Gastroesophageal sphincter (tissue), 4 donors: ENCODE measurements around the gene ZNF189. TPM values are rescaled to one million over a fixed set of nuclear protein-coding genes. Genes with fewer than 3 reads are reported as not detected.
A peak's percentile ranks its signal among the peaks of the same experiment; 100 is the strongest.

Source experiments
- ATAC-seq: fragments of 150-250 bp; one replicate; pipeline ENCODE4 v1.9.1; 2016; ENCODE audit warnings: mild to moderate bottlenecking, moderate library complexity
- H3K27ac ChIP-seq, 4 donors: fragments of 200-600 bp; sonication (generic) in 3 of 4; 1 replicate in 3 of 4; 2 replicates in 1 of 4; pipeline ENCODE4 v1.5.1; 2016 to 2019
- H3K27me3 ChIP-seq: fragments of 200-600 bp; sonication (generic); one replicate; pipeline ENCODE4 v1.5.1; 2019
- H3K36me3 ChIP-seq, 2 donors: fragments of 200-600 bp; sonication (generic); one replicate each; pipeline ENCODE4 v1.5.1; 2019; ENCODE audit warnings: control low read depth in 1 of 2
- H3K4me1 ChIP-seq, 3 donors: fragments of 200-600 bp; sonication (generic); 1 replicate in 2 of 3; 2 replicates in 1 of 3; pipeline ENCODE4 v1.5.1; 2016 to 2019; ENCODE audit warnings: control low read depth in 2 of 3
- H3K4me3 ChIP-seq, 2 donors: fragments of 200-600 bp; sonication (generic); one replicate each; pipeline ENCODE4 v1.5.1; 2019; ENCODE audit warnings: mild to moderate bottlenecking in 1 of 2, moderate library complexity in 1 of 2
- H3K9me3 ChIP-seq, 3 donors: fragments of 200-600 bp; sonication (generic); one replicate each; pipeline ENCODE4 v1.5.1; 2017 to 2019; ENCODE audit warnings: control low read depth in 2 of 3
- EP300 ChIP-seq: sonication (generic); formaldehyde crosslinking; IDR thresholded peaks from one replicate; pipeline ENCODE4 v1.6.1; 2017; ENCODE audit warnings: antibody characterized with exemption, mild to moderate bottlenecking
- POLR2A ChIP-seq, 2 donors: fragments of 450-650 bp; IDR thresholded peaks; one replicate each; pipeline ENCODE4 v1.6.1; 2017; ENCODE audit warnings: antibody characterized with exemption in 2 of 2, mild to moderate bottlenecking in 2 of 2, moderate library complexity in 1 of 2
- POLR2AphosphoS5 ChIP-seq: sonication (generic); formaldehyde crosslinking; IDR thresholded peaks from one replicate; pipeline ENCODE4 v1.6.1; 2017; ENCODE audit warnings: antibody characterized with exemption
- WGBS, 2 donors: methylation state at CpG; one replicate each; pipeline ENCODE4 v1.1.5; 2018; ENCODE audit warnings: low coverage in 1 of 2; 5-methylcytosine and 5-hydroxymethylcytosine counted together
- small RNA-seq, 4 donors: library from RNA; depleted of rRNA; stranded (forward); fragments of <200 nt; gene quantifications; one replicate each; pipeline ENCODE3, GENCODE V24; 2016
- total RNA-seq, 4 donors: library from RNA; depleted of rRNA; stranded (reverse); fragments of >200 nt; gene quantifications; one replicate each; pipeline ENCODE4 v1.1.0, GENCODE V29; 2016
- TF ChIP-seq, protein P1 (sequence below), 4 experiments: fragments of 200-600 bp in 2 of 4; fragments of 450-650 bp in 2 of 4; sonication (generic) in 1 of 4; IDR thresholded peaks; one replicate each; pipeline ENCODE4 v1.5.1; 2017 to 2019; ENCODE audit warnings: antibody characterized with exemption in 4 of 4, mild to moderate bottlenecking in 2 of 4, moderate library complexity in 2 of 4

Gene ZNF189
- total RNA-seq, 4 donors from 2014 or later: 19.0 to 21.9 (median 20.5) TPM

GRCh38 chr9:101453776-101454570, 55.3 kb downstream of the ZNF189 start:
- Histone ChIP-seq H3K27me3 (no peaks in the 10 kb centered on the region), H3K9me3 (no peaks in the 10 kb centered on the region), H3K4me3 (no peak overlapping the region), H3K27ac (no peak overlapping the region), H3K36me3 (no peaks in the 10 kb centered on the region), H3K4me1 (peaks cover 0 to 6% (median 0%) of the 10 kb centered on the region in 3 donors)
- TF ChIP-seq POLR2AphosphoS5 (no peak), EP300 (no peak), POLR2A (IDR thresholded peaks at IDR 0.05) (no peak)
- TF ChIP-seq, protein P1, sequence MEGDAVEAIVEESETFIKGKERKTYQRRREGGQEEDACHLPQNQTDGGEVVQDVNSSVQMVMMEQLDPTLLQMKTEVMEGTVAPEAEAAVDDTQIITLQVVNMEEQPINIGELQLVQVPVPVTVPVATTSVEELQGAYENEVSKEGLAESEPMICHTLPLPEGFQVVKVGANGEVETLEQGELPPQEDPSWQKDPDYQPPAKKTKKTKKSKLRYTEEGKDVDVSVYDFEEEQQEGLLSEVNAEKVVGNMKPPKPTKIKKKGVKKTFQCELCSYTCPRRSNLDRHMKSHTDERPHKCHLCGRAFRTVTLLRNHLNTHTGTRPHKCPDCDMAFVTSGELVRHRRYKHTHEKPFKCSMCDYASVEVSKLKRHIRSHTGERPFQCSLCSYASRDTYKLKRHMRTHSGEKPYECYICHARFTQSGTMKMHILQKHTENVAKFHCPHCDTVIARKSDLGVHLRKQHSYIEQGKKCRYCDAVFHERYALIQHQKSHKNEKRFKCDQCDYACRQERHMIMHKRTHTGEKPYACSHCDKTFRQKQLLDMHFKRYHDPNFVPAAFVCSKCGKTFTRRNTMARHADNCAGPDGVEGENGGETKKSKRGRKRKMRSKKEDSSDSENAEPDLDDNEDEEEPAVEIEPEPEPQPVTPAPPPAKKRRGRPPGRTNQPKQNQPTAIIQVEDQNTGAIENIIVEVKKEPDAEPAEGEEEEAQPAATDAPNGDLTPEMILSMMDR (IDR thresholded peaks at IDR 0.05): no peak
- WGBS, 2 donors: 68 to 88% methylated on average over 4 of the region's 4 CpGs
- no peak for ATAC-seq

DNA sequence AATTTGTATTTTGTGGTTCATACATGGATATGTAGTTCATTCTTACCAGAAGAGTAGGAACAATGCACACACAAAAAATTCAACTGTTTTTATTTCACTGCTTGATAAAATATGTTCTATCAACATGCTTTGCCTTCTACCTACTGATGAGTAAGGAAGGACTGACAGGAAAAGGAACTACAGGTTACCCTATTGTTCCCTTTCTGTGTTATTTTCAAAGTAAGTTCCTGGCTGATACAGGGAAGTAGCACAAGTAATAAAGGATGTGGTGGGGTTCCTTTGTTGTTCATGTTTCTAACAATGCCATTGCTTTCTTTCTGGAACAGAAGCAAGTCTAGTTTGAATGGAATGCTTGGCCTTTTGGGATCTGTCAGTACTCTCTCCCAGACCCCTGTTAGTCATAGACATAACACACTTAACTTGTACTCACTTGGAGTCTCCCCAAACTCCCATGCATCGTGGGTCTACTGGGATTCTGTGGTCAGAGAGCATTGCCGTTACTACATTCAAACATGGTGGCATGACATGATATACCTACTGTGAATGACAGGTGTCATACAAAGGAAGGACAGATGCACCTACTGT, 57.1 kb downstream of the ZNF189 start:
- no peaks in the 10 kb centered on the region for H3K4me1 ChIP-seq
- H3K27me3 ChIP-seq: no peaks in the 10 kb centered on the region
- no peaks in the 10 kb centered on the region for H3K36me3 ChIP-seq
- TF ChIP-seq POLR2A (IDR thresholded peaks at IDR 0.05) (no peak), EP300 (no peak), POLR2AphosphoS5 (no peak)
- TF ChIP-seq, protein P1 (IDR thresholded peaks at IDR 0.05): no peak
- ATAC-seq: no peak
- WGBS, 2 donors: 35 to 68% methylated on average over 2 of the region's 2 CpGs
- no peaks in the 10 kb centered on the region for H3K9me3 ChIP-seq
- no peak overlapping the region for H3K27ac ChIP-seq
- H3K4me3 ChIP-seq: no peak overlapping the region

DNA sequence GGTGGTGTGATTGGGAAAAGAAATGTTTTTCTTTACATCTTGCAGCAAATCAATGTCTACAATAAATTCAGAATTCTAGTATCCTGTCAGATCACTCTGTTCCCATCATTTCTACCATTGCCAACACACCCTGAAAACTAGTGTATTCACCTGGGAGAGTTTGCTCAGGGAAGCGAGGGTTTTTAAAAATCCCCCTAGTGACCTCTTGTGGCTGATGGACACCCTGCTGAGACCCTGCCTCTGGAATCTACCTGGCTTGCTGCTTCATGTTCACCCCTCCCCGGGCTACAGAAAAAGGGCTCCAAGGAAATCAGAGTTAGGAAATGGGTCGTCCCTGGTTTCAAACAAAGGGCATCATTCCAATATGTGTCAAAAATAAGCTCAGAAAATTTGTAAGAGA, 58.4 kb downstream of the ZNF189 start:
- Histone ChIP-seq H3K27me3 (no peaks in the 10 kb centered on the region), H3K4me1 (no peaks in the 10 kb centered on the region), H3K9me3 (no peaks in the 10 kb centered on the region), H3K4me3 (no peak overlapping the region), H3K27ac (no peak overlapping the region), H3K36me3 (no peaks in the 10 kb centered on the region)
- ATAC-seq: no peak
- TF ChIP-seq POLR2AphosphoS5 (no peak), EP300 (no peak), POLR2A (IDR thresholded peaks at IDR 0.05) (no peak)
- TF ChIP-seq, protein P1 (IDR thresholded peaks at IDR 0.05): no peak
- WGBS, 2 donors: 0 to 8% methylated on average over 1 to 3 of the region's 3 CpGs

DNA sequence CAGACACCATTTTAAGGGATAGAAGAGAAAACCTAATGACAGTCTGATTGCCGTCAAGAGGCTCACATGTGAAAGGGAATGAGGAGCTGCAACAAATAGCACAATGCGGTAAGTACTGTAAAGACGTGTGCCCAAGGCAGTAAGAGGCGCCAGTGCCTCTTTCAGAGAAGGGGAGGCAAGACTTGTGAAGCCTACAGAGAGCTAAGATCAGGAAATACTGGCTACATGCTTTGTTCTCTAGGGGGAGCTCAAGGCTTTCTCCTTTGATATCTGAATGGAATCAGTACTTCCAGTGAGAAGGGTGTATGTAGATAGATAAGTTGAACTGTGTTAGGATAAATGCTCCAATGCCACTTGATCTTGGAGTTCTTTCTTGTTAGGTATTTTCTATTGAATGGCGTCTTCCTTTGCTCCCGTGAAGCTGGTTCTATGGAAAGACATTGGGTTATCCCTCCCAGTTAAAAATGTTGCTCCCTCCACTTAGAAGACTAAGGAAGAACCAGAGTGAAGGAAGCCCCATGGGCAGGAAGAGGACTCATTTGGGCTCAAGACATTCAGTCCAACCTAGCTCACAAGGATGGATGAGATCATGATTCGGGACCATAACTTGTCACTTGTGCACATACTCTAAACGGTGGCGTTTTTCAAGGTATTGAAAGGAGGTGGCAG, 60.4 kb downstream of the ZNF189 start:
- Histone ChIP-seq H3K4me3 (no peak overlapping the region), H3K27me3 (no peaks in the 10 kb centered on the region), H3K4me1 (no peaks in the 10 kb centered on the region), H3K27ac (no peak overlapping the region), H3K9me3 (no peaks in the 10 kb centered on the region), H3K36me3 (no peaks in the 10 kb centered on the region)
- TF ChIP-seq, protein P1 (IDR thresholded peaks at IDR 0.05): peak; percentile 49 to 75 (median 61)
- TF ChIP-seq POLR2AphosphoS5: no peak
- WGBS, 2 donors: 43 to 44% methylated on average over 9 of the region's 9 CpGs
- ATAC-seq: peak; percentile 83

Small RNAs within 50 kb of the gene (small RNA-seq; reads per million reads assigned to genes)
- 0 reads per million in 4 donors for gene AL353621.2

Other genes with a start within 250 kb of the ZNF189 start
- under 1 TPM in 1 of 4 donors, not detected in 3; 0.25 TPM for gene BAAT, start 13.8 kb upstream of the ZNF189 start, total RNA-seq
- 10 to 100 TPM; 11.3 to 14.8 (median 13.4) TPM for gene MRPL50, start 233 bp upstream of the ZNF189 start, total RNA-seq
- not detected for gene ALDOB, start 36.9 kb downstream of the ZNF189 start, total RNA-seq
- 10 to 100 TPM; 23.6 to 40.7 (median 32.7) TPM for gene RNF20, start 135.0 kb downstream of the ZNF189 start, total RNA-seq
- gene PPP3R2, start 196.1 kb downstream of the ZNF189 start, total RNA-seq: not detected